ENCODE measurements around the gene FGFBP2. TPM values are rescaled to one million over a fixed set of nuclear protein-coding genes. Genes with fewer than 3 reads are reported as not detected.

Gene FGFBP2
- total RNA-seq, 6 donors from 2014 or later: 1.8 to 9.7 (median 3.8) TPM; not detected in 1

GRCh38 chr4:15971068-15971801 lies 8.3 kb upstream of the FGFBP2 start:
- ATAC-seq (ENCODE audit: low FRiP score in 2 of 2) (no peak), DNase-seq (no peak)
- TF ChIP-seq EP300 (IDR thresholded peaks at IDR 0.05): no peak
- no peak for TF ChIP-seq CTCF (IDR thresholded peaks at IDR 0.05)
- TF ChIP-seq POLR2A (IDR thresholded peaks at IDR 0.05): no peak
- no peak for TF ChIP-seq POLR2AphosphoS5 (IDR thresholded peaks at IDR 0.05)
- Histone ChIP-seq H3K36me3 (no peaks in the 10 kb centered on the region), H3K4me3 (no peak overlapping the region), H3K27ac (no peak overlapping the region), H3K27me3 (no peaks in the 10 kb centered on the region), H3K4me1 (no peaks in the 10 kb centered on the region), H3K9me3 (peaks cover 0 to under 1% (median 0%) of the 10 kb centered on the region in 4 donors)
- WGBS, 2 donors: 82 to 85% methylated on average over 9 of the region's 9 CpGs

GRCh38 chr4:15968551-15969300 lies 5.8 kb upstream of the FGFBP2 start:
- H3K36me3 ChIP-seq: no peaks in the 10 kb centered on the region
- ATAC-seq (ENCODE audit: low FRiP score in 2 of 2) (no peak), DNase-seq (no peak)
- H3K27me3 ChIP-seq: no peaks in the 10 kb centered on the region
- TF ChIP-seq EP300 (IDR thresholded peaks at IDR 0.05) (no peak), POLR2A (IDR thresholded peaks at IDR 0.05) (no peak), CTCF (IDR thresholded peaks at IDR 0.05) (no peak), POLR2AphosphoS5 (IDR thresholded peaks at IDR 0.05) (no peak)
- no peak overlapping the region for H3K4me3 ChIP-seq
- WGBS, 2 donors: 82 to 90% methylated on average over 10 to 11 of the region's 11 CpGs
- no peak overlapping the region for H3K27ac ChIP-seq
- H3K9me3 ChIP-seq: peaks cover 0 to 4% (median 0%) of the 10 kb centered on the region in 4 donors
- no peaks in the 10 kb centered on the region for H3K4me1 ChIP-seq

GRCh38 chr4:15965325-15965724 lies 2.4 kb upstream of the FGFBP2 start:
- H3K27me3 ChIP-seq: no peaks in the 10 kb centered on the region
- no peaks in the 10 kb centered on the region for H3K36me3 ChIP-seq
- no peak overlapping the region for H3K27ac ChIP-seq
- 70 to 76% methylated on average over 5 of the region's 5 CpGs for WGBS, 2 donors
- ATAC-seq (ENCODE audit: low FRiP score in 2 of 2) (no peak), DNase-seq (no peak)
- no peaks in the 10 kb centered on the region for H3K4me1 ChIP-seq
- no peak overlapping the region for H3K4me3 ChIP-seq
- TF ChIP-seq POLR2AphosphoS5 (IDR thresholded peaks at IDR 0.05): no peak
- no peak for TF ChIP-seq CTCF (IDR thresholded peaks at IDR 0.05)
- no peak for TF ChIP-seq POLR2A (IDR thresholded peaks at IDR 0.05)
- no peak for TF ChIP-seq EP300 (IDR thresholded peaks at IDR 0.05)
- peaks cover 0 to 4% (median 0%) of the 10 kb centered on the region in 4 donors for H3K9me3 ChIP-seq

GRCh38 chr4:15964159-15964558 lies 1.2 kb upstream of the FGFBP2 start:
- Histone ChIP-seq H3K4me1 (no peaks in the 10 kb centered on the region), H3K36me3 (no peaks in the 10 kb centered on the region), H3K9me3 (peaks cover 0 to 4% (median 0%) of the 10 kb centered on the region in 4 donors), H3K4me3 (no peak overlapping the region), H3K27ac (no peak overlapping the region), H3K27me3 (no peaks in the 10 kb centered on the region)
- TF ChIP-seq CTCF (IDR thresholded peaks at IDR 0.05) (no peak), POLR2AphosphoS5 (IDR thresholded peaks at IDR 0.05) (no peak), POLR2A (IDR thresholded peaks at IDR 0.05) (no peak), EP300 (IDR thresholded peaks at IDR 0.05) (no peak)
- WGBS, 2 donors: 81 to 84% methylated on average over 5 of the region's 5 CpGs
- DNase-seq: no peak
- no peak for ATAC-seq (ENCODE audit: low FRiP score in 2 of 2)

All from upper lobe of left lung (tissue), 6 donors.